ENCODE data around the gene VSIG10L2. TPM values are rescaled to one million over a fixed set of nuclear protein-coding genes. Genes with fewer than 3 reads are reported as not detected.
"Not testable (repeated sequence)": the region's sequence is repeated elsewhere in the genome, so short reads cannot be mapped to it uniquely, and the experiment has no call there.

Gene VSIG10L2
- total RNA-seq, 1 donor from 2014 or later: not detected

GRCh38 chr11:125903711-125904659 lies 41.9 kb upstream of the VSIG10L2 start, which contains the start of gene DDX25:
TSS of gene DDX25 (plus strand) at chr11:125904508. CDS start at chr11:125904518, 10 bp downstream.
- Mint-ChIP-seq H3K4me1 (ENCODE audit: low read depth) (peaks cover 20% of the 10 kb centered on the region), H3K4me3 (ENCODE audit: unreplicated experiment) (peak within 1 kb of the TSS; percentile 96), H3K9me3 (ENCODE audit: low read depth) (no peaks in the 10 kb centered on the region), H3K27ac (ENCODE audit: unreplicated experiment) (no peak within 1 kb of the TSS), H3K36me3 (ENCODE audit: low read depth) (peaks cover 5% of the 10 kb centered on the region), H3K27me3 (ENCODE audit: low read depth) (peaks cover 39% of the 10 kb centered on the region)
- peak; percentile 87 for DNase-seq (ENCODE audit: low spot score)
- TF ChIP-seq CTCF (IDR thresholded peaks at IDR 0.05): no peak

GRCh38 chr11:125904678-125905077 lies 41.2 kb upstream of the VSIG10L2 start:
- DNase-seq (ENCODE audit: low spot score): no peak
- Mint-ChIP-seq H3K4me3 (ENCODE audit: unreplicated experiment) (peak overlapping the region; percentile 19), H3K9me3 (ENCODE audit: low read depth) (no peaks in the 10 kb centered on the region), H3K27ac (ENCODE audit: unreplicated experiment) (no peak overlapping the region), H3K27me3 (ENCODE audit: low read depth) (peaks cover 41% of the 10 kb centered on the region), H3K36me3 (ENCODE audit: low read depth) (peaks cover 2% of the 10 kb centered on the region), H3K4me1 (ENCODE audit: low read depth) (peaks cover 20% of the 10 kb centered on the region)
- TF ChIP-seq CTCF (IDR thresholded peaks at IDR 0.05): no peak

GRCh38 chr11:125910226-125910849 lies 35.5 kb upstream of the VSIG10L2 start:
- H3K9me3 Mint-ChIP-seq (ENCODE audit: low read depth): no peaks in the 10 kb centered on the region
- H3K4me3 Mint-ChIP-seq (ENCODE audit: unreplicated experiment): no peak overlapping the region
- TF ChIP-seq CTCF (IDR thresholded peaks at IDR 0.05): no peak
- no peaks in the 10 kb centered on the region for H3K4me1 Mint-ChIP-seq (ENCODE audit: low read depth)
- no peak for DNase-seq (ENCODE audit: low spot score)
- no peaks in the 10 kb centered on the region for H3K36me3 Mint-ChIP-seq (ENCODE audit: low read depth)
- peaks cover 54% of the 10 kb centered on the region for H3K27me3 Mint-ChIP-seq (ENCODE audit: low read depth)
- H3K27ac Mint-ChIP-seq (ENCODE audit: unreplicated experiment): no peak overlapping the region

GRCh38 chr11:125914601-125915000 lies 31.2 kb upstream of the VSIG10L2 start:
- H3K9me3 Mint-ChIP-seq (ENCODE audit: low read depth); H3K36me3 Mint-ChIP-seq (ENCODE audit: low read depth); H3K4me3 Mint-ChIP-seq (ENCODE audit: unreplicated experiment); DNase-seq (ENCODE audit: low spot score); H3K4me1 Mint-ChIP-seq (ENCODE audit: low read depth); H3K27ac Mint-ChIP-seq (ENCODE audit: unreplicated experiment): not testable (repeated sequence)
- H3K27me3 Mint-ChIP-seq (ENCODE audit: low read depth): peaks cover 52% of the 10 kb centered on the region

- no peaks in the 10 kb centered on the region for H3K9me3 Mint-ChIP-seq (ENCODE audit: low read depth)
- H3K27me3 Mint-ChIP-seq (ENCODE audit: low read depth): peaks cover 41% of the 10 kb centered on the region
- no peak for DNase-seq (ENCODE audit: low spot score)
These were observed 29.0 kb upstream of the VSIG10L2 start for GRCh38 chr11:125916683-125917347.

More at GRCh38 chr11:125916683-125917347, 29.0 kb upstream of the VSIG10L2 start:
- H3K36me3 Mint-ChIP-seq (ENCODE audit: low read depth): no peaks in the 10 kb centered on the region
- H3K27ac Mint-ChIP-seq (ENCODE audit: unreplicated experiment): no peak overlapping the region
- TF ChIP-seq CTCF (IDR thresholded peaks at IDR 0.05): no peak
- no peaks in the 10 kb centered on the region for H3K4me1 Mint-ChIP-seq (ENCODE audit: low read depth)
- no peak overlapping the region for H3K4me3 Mint-ChIP-seq (ENCODE audit: unreplicated experiment)

All from chondrocyte (in vitro differentiated cells).